Measurements from ENCODE around the gene HCK.

GRCh38 chr20:32053648-32054047 lies 1.6 kb downstream of the HCK start:
- TF ChIP-seq CTCF (IDR thresholded peaks at IDR 0.05) (no peak), EP300 (IDR thresholded peaks at IDR 0.05) (no peak)

All from ovary (tissue), 3 donors.